HepG2 (cell line): ENCODE results near the gene EMC9. TPM values are rescaled to one million over a fixed set of nuclear protein-coding genes. Genes with fewer than 3 reads are reported as not detected.
A peak's percentile ranks its signal among the peaks of the same experiment; 100 is the strongest.

ENCODE experiments used
- ATAC-seq: fragments of 200-7000 bp; cut with Tn5 transposase; 3 replicates; pipeline ENCODE4 v1.9.1; 2020; ENCODE audit warnings: mild to moderate bottlenecking, moderate library complexity
- BruUV-seq: library from RNA; stranded (reverse); fragments of 400-500 nt; replicated peaks from 2 replicates; lab custom pipeline; 2021; lab: Mats Ljungman, UMichigan
- CTCF ChIA-PET: fragments of 300-600 bp; formaldehyde crosslinking; extraction: SDS; loops from one replicate; lab custom pipeline; 2021; ENCODE audit warnings: low total read pairs, inconsistent platforms, low intra/inter-chr PET ratio; lab: Yijun Ruan, JAX
- POLR2A ChIA-PET: fragments of 350-600 bp; sonication (Branson Sonifier 250); formaldehyde crosslinking; loops from one replicate; lab custom pipeline; 2020; ENCODE audit warnings: antibody characterized with exemption, inconsistent platforms; lab: Yijun Ruan, JAX
- DNase-seq: peaks from one replicate; pipeline ENCODE4 v3.0.0-alpha.2; 2015; ENCODE audit warnings: low spot score
- FAIRE-seq: peaks from 3 replicates; lab custom pipeline; 2011; peaks lifted over from hg19 to GRCh38; lab: Jason Lieb, UNC
- H2AFZ ChIP-seq: one replicate; pipeline ENCODE4 v1.6.1; 2011; ENCODE audit warnings: low read length, inconsistent platforms
- H3K27ac ChIP-seq: fragments of 300-600 bp; 3 replicates; pipeline ENCODE4 v1.8.0; 2011; ENCODE audit warnings: mixed run types, mild to moderate bottlenecking, mixed read lengths, low read length, inconsistent platforms; ENCODE audit not compliant: insufficient read depth; ENCODE audit errors: extremely low read length
- H3K27me3 ChIP-seq, 2 experiments: fragments of 200-600 bp in 1 of 2; 2 replicates in 1 of 2; 3 replicates in 1 of 2; pipeline versions ENCODE4 v1.6.0 to v1.8.0; 2011; ENCODE audit warnings: low read length in 2 of 2, mild to moderate bottlenecking in 2 of 2, moderate library complexity in 2 of 2, inconsistent platforms in 1 of 2; ENCODE audit not compliant: insufficient read depth in 2 of 2, control insufficient read depth in 1 of 2
- H3K36me3 ChIP-seq, 2 experiments: fragments of 200-600 bp in 1 of 2; replicated peaks in 1 of 2; 2 replicates in 1 of 2; 3 replicates in 1 of 2; pipeline versions ENCODE4 v1.5.1 to v1.8.0; 2011; ENCODE audit warnings: low read length in 2 of 2, inconsistent platforms in 1 of 2; ENCODE audit not compliant: insufficient read depth in 2 of 2, control insufficient read depth in 1 of 2
- H3K4me1 ChIP-seq: 2 replicates; pipeline ENCODE4 v1.5.1; 2012; ENCODE audit warnings: low read length, inconsistent platforms; ENCODE audit not compliant: insufficient read depth
- H3K4me2 ChIP-seq: 2 replicates; pipeline ENCODE4 v1.6.0; 2011; ENCODE audit warnings: low read depth, low read length, inconsistent platforms
- H3K4me3 ChIP-seq, 3 experiments: fragments of 200-600 bp in 1 of 3; sonication (generic), shearing (Covaris generic) in 1 of 3; replicated peaks in 1 of 3; 2 replicates each; pipeline ENCODE4 v1.5.1; 2011 to 2016; ENCODE audit warnings: low read length in 3 of 3, inconsistent platforms in 2 of 3, low read depth in 2 of 3, mild to moderate bottlenecking in 2 of 3, control low read depth in 1 of 3, mixed read lengths in 1 of 3; ENCODE audit not compliant: insufficient read depth in 1 of 3
- H3K79me2 ChIP-seq: one replicate; pipeline ENCODE4 v1.6.1; 2011; ENCODE audit warnings: low read length, inconsistent platforms; ENCODE audit not compliant: insufficient read depth
- H3K9ac ChIP-seq: 2 replicates; pipeline ENCODE4 v1.6.0; 2011; ENCODE audit warnings: mild to moderate bottlenecking, low read depth, low read length, inconsistent platforms; ENCODE audit not compliant: insufficient read depth
- H3K9me3 ChIP-seq: 2 replicates; pipeline ENCODE4 v1.5.1; 2012; ENCODE audit warnings: mild to moderate bottlenecking, low read length
- H4K20me1 ChIP-seq: 2 replicates; pipeline ENCODE4 v1.6.0; 2011; ENCODE audit warnings: inconsistent platforms, mild to moderate bottlenecking, low read length, moderate library complexity; ENCODE audit not compliant: insufficient read depth
- ASH2L ChIP-seq: fragments of 300-600, 200-600 bp; sonication (generic); IDR thresholded peaks from 2 replicates; pipeline ENCODE4 v1.7.0; 2017; ENCODE audit warnings: low read depth, mild to moderate bottlenecking, moderate library complexity, mixed read lengths, low read length; ENCODE audit not compliant: insufficient read length
- BCL6 ChIP-seq: IDR thresholded peaks from 2 replicates; pipeline ENCODE4 v1.6.1; 2016; ENCODE audit warnings: missing genetic modification reagents, missing compliant biosample characterization
- CHD4 ChIP-seq: fragments of 200-600 bp; sonication (generic); IDR thresholded peaks from 2 replicates; pipeline ENCODE4 v1.7.0; 2017; ENCODE audit warnings: mild to moderate bottlenecking, low read length, borderline replicate concordance
- ERF ChIP-seq: IDR thresholded peaks from 2 replicates; pipeline ENCODE4 v1.6.1; 2018; ENCODE audit warnings: missing biosample characterization, missing genetic modification reagents
- GABPB1 ChIP-seq: IDR thresholded peaks from 2 replicates; pipeline ENCODE4 v1.6.1; 2016; ENCODE audit warnings: mild to moderate bottlenecking, missing genetic modification reagents, moderate library complexity, missing compliant biosample characterization
- KDM1A ChIP-seq: IDR thresholded peaks from 2 replicates; pipeline ENCODE4 v1.6.1; 2016; ENCODE audit warnings: missing compliant biosample characterization
- KDM2A ChIP-seq: sonication (generic); formaldehyde crosslinking; IDR thresholded peaks from 2 replicates; pipeline ENCODE4 v1.4.0; 2020; ENCODE audit warnings: low read depth, missing genetic modification reagents, borderline replicate concordance
- NR3C1 ChIP-seq: sonication (generic); formaldehyde crosslinking; IDR thresholded peaks from 2 replicates; pipeline ENCODE4 v1.4.0; 2020; ENCODE audit warnings: missing genetic modification reagents
- PRPF4 ChIP-seq: fragments of 200-400 bp; formaldehyde crosslinking; IDR thresholded peaks from 2 replicates; pipeline ENCODE4 v1.6.1; 2016; ENCODE audit warnings: low read length, low read depth; ENCODE audit not compliant: poor library complexity, severe bottlenecking
- RCOR2 ChIP-seq: IDR thresholded peaks from 2 replicates; pipeline ENCODE4 v1.6.1; 2016; ENCODE audit warnings: missing biosample characterization, missing genetic modification reagents
- RFXAP ChIP-seq: sonication (generic); formaldehyde crosslinking; IDR thresholded peaks from 2 replicates; pipeline ENCODE4 v1.4.0; 2020; ENCODE audit warnings: missing genetic modification reagents, borderline replicate concordance
- SIN3A ChIP-seq: IDR thresholded peaks from 2 replicates; pipeline ENCODE4 v1.6.1; 2011; ENCODE audit warnings: low read depth, mild to moderate bottlenecking, control low read depth, low read length, borderline replicate concordance
- SSRP1 ChIP-seq: IDR thresholded peaks from 2 replicates; pipeline ENCODE4 v1.6.1; 2016; ENCODE audit warnings: control low read depth
- TRAFD1 ChIP-seq: sonication (generic); formaldehyde crosslinking; IDR thresholded peaks from 2 replicates; pipeline ENCODE4 v1.5.1; 2020; ENCODE audit warnings: missing genetic modification reagents, mild to moderate bottlenecking, borderline replicate concordance
- WIZ ChIP-seq: sonication (generic); formaldehyde crosslinking; IDR thresholded peaks from 2 replicates; pipeline ENCODE4 v1.5.1; 2020; ENCODE audit warnings: mild to moderate bottlenecking, missing genetic modification reagents
- ZMAT3 ChIP-seq: sonication (generic); formaldehyde crosslinking; conservative IDR thresholded peaks from 2 replicates; pipeline ENCODE4 v1.7.0; 2021; ENCODE audit warnings: missing genetic modification reagents
- ZMYM3 ChIP-seq: sonication (generic); formaldehyde crosslinking; IDR thresholded peaks from 2 replicates; pipeline ENCODE4 v1.5.1; 2020; ENCODE audit warnings: mild to moderate bottlenecking, missing genetic modification reagents
- ZNF160 ChIP-seq: sonication (generic); formaldehyde crosslinking; IDR thresholded peaks from 2 replicates; pipeline ENCODE4 v1.8.0; 2022; ENCODE audit warnings: mild to moderate bottlenecking, inconsistent platforms, missing genetic modification reagents
- ZNF615 ChIP-seq: sonication (generic); formaldehyde crosslinking; IDR thresholded peaks from 2 replicates; pipeline ENCODE4 v1.5.0; 2020; ENCODE audit warnings: mild to moderate bottlenecking, missing genetic modification reagents, borderline replicate concordance
- ZNF629 ChIP-seq: sonication (generic); formaldehyde crosslinking; conservative IDR thresholded peaks from 2 replicates; pipeline ENCODE4 v1.5.0; 2020; ENCODE audit warnings: missing genetic modification reagents
- ZNF766 ChIP-seq: sonication (generic); formaldehyde crosslinking; IDR thresholded peaks from 2 replicates; pipeline ENCODE4 v1.5.0; 2020; ENCODE audit warnings: missing genetic modification reagents, borderline replicate concordance
- ZNF773 ChIP-seq: sonication (generic); formaldehyde crosslinking; IDR thresholded peaks from 2 replicates; pipeline ENCODE4 v1.4.0; 2020; ENCODE audit warnings: missing genetic modification reagents, borderline replicate concordance
- WGBS: methylation state at CpG from one replicate; pipeline ENCODE4 v1.1.6; 2017; ENCODE audit warnings: low lambda C conversion rate; 5-methylcytosine and 5-hydroxymethylcytosine counted together
- in situ Hi-C: cut with HindIII; loops from 2 replicates; pipeline ENCODE4 v1.10.0; 2017; ENCODE audit warnings: low pct_unique_long_range_greater_than_20kb; ENCODE audit not compliant: extremely low pct_ligation_motif_present
- intact Hi-C: fragments of 100-400 bp; cut with micrococcal nuclease; formaldehyde crosslinking; loops from one replicate; pipeline ENCODE4 v1.10.0; 2022; ENCODE audit not compliant: unreplicated experiment
- polyA plus RNA-seq, 8 experiments: library from polyadenylated mRNA; depleted of rRNA in 3 of 8; stranded (reverse) in 7 of 8; unstranded in 1 of 8; fragments of >200 nt; fragmentation: Illumina TruSeq in 4 of 8; extraction: Trizol in 4 of 8; gene quantifications; 2 replicates each; pipeline versions ENCODE4 v1.2.1 to v1.2.3, GENCODE V29; 2011 to 2016; ENCODE audit warnings: low read depth in 4 of 8, missing spikeins in 1 of 8, mixed read lengths in 1 of 8; ENCODE audit not compliant: insufficient read depth in 1 of 8
- total RNA-seq, 5 experiments: library from RNA; depleted of rRNA; stranded (reverse); fragments of >200 nt; fragmentation: Illumina TruSeq; extraction: Trizol; gene quantifications; 2 replicates each; pipeline ENCODE4 v1.2.3, GENCODE V29; 2016; ENCODE audit warnings: low read depth in 1 of 5
- TF ChIP-seq, protein P1 (sequence below): IDR thresholded peaks from 2 replicates; pipeline ENCODE4 v1.6.1; 2016

Gene EMC9
- total and polyA plus RNA-seq, 2 of the 13 experiments (the other 11 are each of a cell fraction or from before 2014, with no cell fraction given) = 60.5 to 78.7 TPM

DNA sequence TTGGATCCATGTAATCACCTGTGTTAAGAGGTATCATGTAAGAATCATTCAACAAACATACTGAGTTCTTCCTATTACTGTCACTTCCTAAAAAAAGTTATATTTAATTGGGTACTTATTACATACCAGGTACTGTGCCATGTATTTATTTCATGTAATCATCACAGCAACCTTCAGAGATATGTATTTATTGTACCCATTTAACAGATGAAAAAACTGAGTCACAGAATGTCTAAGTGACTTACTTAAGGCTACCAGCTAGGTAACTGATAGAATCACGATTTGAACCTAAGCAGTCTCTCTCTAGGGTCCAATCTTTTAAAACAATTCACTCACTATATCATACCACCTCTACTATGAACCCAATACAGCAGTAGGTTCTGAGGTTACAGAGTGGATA, 3.1 kb upstream of the EMC9 start:
- no peak for TF ChIP-seq ZNF160
- TF ChIP-seq ERF (CRISPR knock-in tag) = no peak
- TF ChIP-seq TRAFD1 (CRISPR knock-in tag) = no peak
- peak; percentile 81; the same call in 1 of the 2 replicates for TF ChIP-seq SSRP1 (CRISPR knock-in tag)
- TF ChIP-seq KDM1A (CRISPR knock-in tag) = peak; percentile 86
- TF ChIP-seq PRPF4 = no peak
- no peak for TF ChIP-seq ZNF615 (CRISPR knock-in tag)
- no peak for TF ChIP-seq RFXAP (CRISPR knock-in tag)
- TF ChIP-seq, protein P1, sequence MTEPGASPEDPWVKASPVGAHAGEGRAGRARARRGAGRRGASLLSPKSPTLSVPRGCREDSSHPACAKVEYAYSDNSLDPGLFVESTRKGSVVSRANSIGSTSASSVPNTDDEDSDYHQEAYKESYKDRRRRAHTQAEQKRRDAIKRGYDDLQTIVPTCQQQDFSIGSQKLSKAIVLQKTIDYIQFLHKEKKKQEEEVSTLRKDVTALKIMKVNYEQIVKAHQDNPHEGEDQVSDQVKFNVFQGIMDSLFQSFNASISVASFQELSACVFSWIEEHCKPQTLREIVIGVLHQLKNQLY (CRISPR knock-in tag) = no peak
- TF ChIP-seq RCOR2 (CRISPR knock-in tag) = peak; percentile 69; the same call in 1 of the 2 replicates
- peak; percentile 23 for TF ChIP-seq ASH2L
- peak; percentile 99 for TF ChIP-seq CHD4
- peak; percentile 98 for TF ChIP-seq ZNF629 (CRISPR knock-in tag)
- no peak for TF ChIP-seq GABPB1 (CRISPR knock-in tag)
- no peak for TF ChIP-seq KDM2A (CRISPR knock-in tag)
- TF ChIP-seq WIZ (CRISPR knock-in tag) = no peak
- no peak for TF ChIP-seq ZNF766
- 0 out of 2 replicates have a peak, but pooled peaks have one; percentile 45 for TF ChIP-seq ZMAT3 (CRISPR knock-in tag)
- no peak for TF ChIP-seq ZNF773 (CRISPR knock-in tag)
- no peak for TF ChIP-seq SIN3A
- no peak for TF ChIP-seq BCL6
- TF ChIP-seq ZMYM3 (CRISPR knock-in tag) = peak; percentile 80
- TF ChIP-seq NR3C1 = no peak
- no TSS peak for BruUV-seq
- peaks cover 52% of the 10 kb centered on the region for H3K79me2 ChIP-seq
- H3K36me3 ChIP-seq = peaks cover 14 to 29% of the 10 kb centered on the region in 2 experiments
- ChIA-PET CTCF (no interaction called here), POLR2A (interaction anchor here (0.7 to 22.7 kb wide), 6 partner anchors 8 to 127 kb away, joined by 4 to 977 read pairs (median 108); partner anchors contain the start of genes DCAF11, IRF9, NRL and PCK2)
- intact Hi-C loops (no loop called here), in situ Hi-C loops (loop anchor here (25.0 kb wide), 1 partner anchor 832 kb away; the partner anchor contains the start of genes BCL2L2, PABPN1 and PPP1R3E)
- peaks cover 0 to 3% of the 10 kb centered on the region in 2 experiments; a peak in 1 of 5 replicates for H3K27me3 ChIP-seq
- no peak overlapping the region for H2AFZ ChIP-seq
- 91% methylated on average over 1 of the region's 1 CpG for WGBS
- H3K27ac ChIP-seq = no peak overlapping the region
- FAIRE-seq (no peak), DNase-seq (no peak), ATAC-seq (no peak)
- peaks cover 63% of the 10 kb centered on the region for H3K4me1 ChIP-seq
- H3K4me3 ChIP-seq = no peak overlapping the region
- H3K4me2 ChIP-seq = peak overlapping the region; percentile 98; the same call in 1 of the 2 replicates
- peak overlapping the region; percentile 0; the same call in 1 of the 2 replicates for H3K9ac ChIP-seq
- H4K20me1 ChIP-seq = peaks cover 8% of the 10 kb centered on the region
- H3K9me3 ChIP-seq = no peaks in the 10 kb centered on the region
